ENCODE data around the gene CST6.

The CST6 gene

GRCh38 chr11:66011785-66012303 is at the start of gene CST6:
Gene CST6 (plus strand): TSS chr11:66012008. CDS start chr11:66012045, 37 bp downstream.
- no peak for DNase-seq (ENCODE audit: low spot score)

- DNase-seq (ENCODE audit: low spot score) = no peak
Observed at GRCh38 chr11:65962141-65962564, 49.7 kb upstream of the CST6 start.

- DNase-seq (ENCODE audit: low spot score) = no peak
Observed at GRCh38 chr11:65964906-65965305, 46.9 kb upstream of the CST6 start.

GRCh38 chr11:65965986-65966762 is 45.6 kb upstream of the CST6 start:
- no peak for DNase-seq (ENCODE audit: low spot score)

GRCh38 chr11:65967329-65967934 is 44.4 kb upstream of the CST6 start:
- DNase-seq (ENCODE audit: low spot score) = no peak

GRCh38 chr11:65968600-65969482 is 43.0 kb upstream of the CST6 start:
- no peak for DNase-seq (ENCODE audit: low spot score)

- DNase-seq (ENCODE audit: low spot score) = no peak
Observed at GRCh38 chr11:65972116-65972515, 39.7 kb upstream of the CST6 start.

GRCh38 chr11:65973439-65974110 is 38.2 kb upstream of the CST6 start:
- DNase-seq (ENCODE audit: low spot score) = no peak

- no peak for DNase-seq (ENCODE audit: low spot score)
Observed at GRCh38 chr11:65975771-65976170, 36.0 kb upstream of the CST6 start.

- no peak for DNase-seq (ENCODE audit: low spot score)
Observed at GRCh38 chr11:65976216-65977176, 35.3 kb upstream of the CST6 start.

- DNase-seq (ENCODE audit: low spot score) = no peak
Observed at GRCh38 chr11:65977621-65978390, 34.0 kb upstream of the CST6 start.

GRCh38 chr11:65978391-65979238 is 33.2 kb upstream of the CST6 start:
- DNase-seq (ENCODE audit: low spot score) = no peak

- DNase-seq (ENCODE audit: low spot score) = no peak
Observed at GRCh38 chr11:65979261-65979759, 32.5 kb upstream of the CST6 start.

GRCh38 chr11:65981101-65981740 is 30.6 kb upstream of the CST6 start:
- DNase-seq (ENCODE audit: low spot score) = no peak

GRCh38 chr11:65981972-65982823 is 29.6 kb upstream of the CST6 start:
- no peak for DNase-seq (ENCODE audit: low spot score)

- DNase-seq (ENCODE audit: low spot score) = no peak
Observed at GRCh38 chr11:65982824-65983588, 28.8 kb upstream of the CST6 start.

Measured in HuH-7.5 (cell line).